ENCODE measurements around the gene LPCAT1.

- TF ChIP-seq, protein P1, sequence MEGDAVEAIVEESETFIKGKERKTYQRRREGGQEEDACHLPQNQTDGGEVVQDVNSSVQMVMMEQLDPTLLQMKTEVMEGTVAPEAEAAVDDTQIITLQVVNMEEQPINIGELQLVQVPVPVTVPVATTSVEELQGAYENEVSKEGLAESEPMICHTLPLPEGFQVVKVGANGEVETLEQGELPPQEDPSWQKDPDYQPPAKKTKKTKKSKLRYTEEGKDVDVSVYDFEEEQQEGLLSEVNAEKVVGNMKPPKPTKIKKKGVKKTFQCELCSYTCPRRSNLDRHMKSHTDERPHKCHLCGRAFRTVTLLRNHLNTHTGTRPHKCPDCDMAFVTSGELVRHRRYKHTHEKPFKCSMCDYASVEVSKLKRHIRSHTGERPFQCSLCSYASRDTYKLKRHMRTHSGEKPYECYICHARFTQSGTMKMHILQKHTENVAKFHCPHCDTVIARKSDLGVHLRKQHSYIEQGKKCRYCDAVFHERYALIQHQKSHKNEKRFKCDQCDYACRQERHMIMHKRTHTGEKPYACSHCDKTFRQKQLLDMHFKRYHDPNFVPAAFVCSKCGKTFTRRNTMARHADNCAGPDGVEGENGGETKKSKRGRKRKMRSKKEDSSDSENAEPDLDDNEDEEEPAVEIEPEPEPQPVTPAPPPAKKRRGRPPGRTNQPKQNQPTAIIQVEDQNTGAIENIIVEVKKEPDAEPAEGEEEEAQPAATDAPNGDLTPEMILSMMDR (conservative IDR thresholded peaks at IDR 0.05; ENCODE audit: low read length): no peak
- TF ChIP-seq EZH2phosphoT487 (IDR thresholded peaks at IDR 0.05; ENCODE audit: borderline replicate concordance): no peak
Measured at GRCh38 chr5:1488882-1489680, 34.7 kb downstream of the LPCAT1 start.

Data from Loucy (cell line).